Measurements from ENCODE around the gene E2F1.
"Not testable (repeated sequence)": the region's sequence is repeated elsewhere in the genome, so short reads cannot be mapped to it uniquely, and the experiment has no call there.

Gene E2F1

DNA sequence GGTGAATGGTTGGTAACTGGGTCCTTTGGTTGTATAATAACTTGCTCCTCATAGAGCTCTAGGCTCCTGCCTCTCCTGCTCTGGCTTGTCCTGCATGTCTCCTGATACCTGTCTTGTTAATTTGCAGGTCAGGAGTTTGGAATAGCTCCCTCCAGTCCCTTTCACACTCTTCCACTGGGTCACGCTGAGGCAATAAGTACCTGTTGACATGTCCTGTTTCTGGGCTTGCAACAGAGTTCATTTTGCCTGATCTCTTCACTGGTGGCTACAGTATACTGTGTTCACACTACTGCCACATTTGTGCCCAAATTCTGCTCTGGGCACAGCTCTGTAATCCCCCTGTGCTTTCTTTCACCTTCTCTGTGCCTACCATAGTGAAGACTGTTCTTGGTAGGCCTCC is 49.4 kb downstream of the E2F1 start:
- no peak for DNase-seq

DNA sequence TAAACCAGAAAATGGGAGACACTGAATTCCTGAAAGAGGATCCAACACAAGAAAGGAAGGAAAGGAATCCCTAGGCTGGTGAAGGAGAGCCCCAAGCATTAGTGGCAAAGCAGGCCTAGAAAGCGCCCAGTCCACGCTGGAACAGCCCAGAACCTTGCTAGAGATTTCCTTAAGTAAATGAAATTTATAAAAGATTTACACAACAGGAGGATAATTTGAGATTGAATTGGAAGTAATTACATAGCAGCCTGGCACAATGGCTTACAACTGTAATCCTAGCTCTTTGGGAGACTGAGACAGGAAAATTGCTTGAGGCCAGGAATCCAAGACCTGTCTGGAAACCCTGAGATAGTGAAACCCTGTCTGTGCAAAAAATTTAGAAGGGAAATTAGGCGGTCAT is 50.8 kb downstream of the E2F1 start:
- no peak for DNase-seq

DNA sequence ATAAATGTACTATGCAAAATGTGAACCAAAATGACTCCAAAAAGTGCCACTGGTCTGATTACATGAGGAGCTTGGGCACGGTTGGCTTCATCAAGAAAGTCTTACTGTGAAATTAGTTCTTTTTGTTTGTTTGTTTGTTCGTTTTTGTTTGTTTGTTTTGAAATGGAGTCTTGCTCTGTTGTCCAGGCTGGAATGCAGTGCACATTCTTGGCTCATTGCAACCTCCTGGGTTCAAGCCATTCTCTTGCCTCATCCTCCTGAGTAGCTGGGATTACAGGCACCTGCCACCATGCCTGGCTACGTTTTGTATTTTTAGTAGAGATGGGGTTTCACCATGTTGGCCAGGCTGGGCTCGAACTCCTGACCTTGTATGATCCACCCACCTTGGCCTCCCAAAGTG is 54.3 kb downstream of the E2F1 start:
- DNase-seq = not testable (repeated sequence)

DNA sequence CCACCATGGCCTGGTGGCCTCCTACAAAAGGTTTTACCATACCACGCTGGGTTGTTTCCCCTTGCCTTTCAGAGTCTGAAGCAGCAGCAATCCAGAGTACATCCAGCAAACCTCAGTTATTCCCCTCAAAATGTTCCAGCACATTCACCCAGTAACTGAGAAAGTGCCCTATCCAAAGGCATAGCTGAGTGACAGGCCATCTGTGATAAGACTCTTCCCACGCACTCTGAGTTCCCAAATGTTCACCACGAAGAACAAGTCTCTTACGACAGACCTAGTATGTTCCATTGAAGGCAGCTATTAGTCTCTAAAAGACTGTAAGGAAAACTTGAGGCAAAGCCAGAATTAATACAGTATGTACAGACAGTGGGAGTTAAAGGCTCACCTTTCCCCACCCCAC is 55.7 kb downstream of the E2F1 start:
- DNase-seq = no peak

DNA sequence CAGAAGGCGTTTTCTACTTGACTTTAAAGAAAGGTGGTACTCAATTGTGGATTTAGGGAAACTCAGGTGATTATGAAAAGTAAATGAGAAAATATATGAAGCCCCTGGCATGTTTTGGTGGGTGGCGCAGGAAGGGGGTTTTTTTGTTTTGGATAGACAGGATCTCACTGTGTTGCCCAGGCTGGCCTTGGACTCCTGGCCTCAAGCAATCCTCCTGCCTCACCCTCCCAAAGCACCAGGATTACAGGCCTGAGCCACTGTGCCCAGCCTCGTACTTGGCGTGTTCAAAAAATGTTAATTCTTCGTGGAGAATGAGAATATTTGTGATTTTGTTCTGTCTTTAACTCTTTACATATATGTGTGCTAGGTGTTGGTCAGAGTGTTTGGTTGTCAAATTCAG is 56.2 kb downstream of the E2F1 start:
- DNase-seq = no peak

DNA sequence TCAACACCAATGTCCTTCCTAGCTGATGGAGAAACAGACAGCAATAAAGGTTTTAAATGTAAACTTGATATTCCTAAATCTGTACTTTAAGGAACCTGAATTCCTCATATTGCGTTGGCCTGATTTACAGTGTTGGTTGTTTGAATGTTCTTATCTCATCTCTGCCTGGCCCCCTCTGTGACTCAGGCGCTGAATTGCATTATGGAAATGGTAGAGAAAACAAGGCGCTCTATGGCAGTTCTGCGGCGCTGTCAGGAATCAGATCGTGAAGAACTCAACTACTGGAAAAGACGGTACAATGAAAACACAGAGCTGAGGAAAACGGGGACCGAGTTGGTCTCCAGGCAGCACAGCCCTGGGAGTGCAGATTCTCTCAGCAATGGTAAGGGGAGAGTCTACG is 56.7 kb downstream of the E2F1 start:
- no peak for DNase-seq

DNA sequence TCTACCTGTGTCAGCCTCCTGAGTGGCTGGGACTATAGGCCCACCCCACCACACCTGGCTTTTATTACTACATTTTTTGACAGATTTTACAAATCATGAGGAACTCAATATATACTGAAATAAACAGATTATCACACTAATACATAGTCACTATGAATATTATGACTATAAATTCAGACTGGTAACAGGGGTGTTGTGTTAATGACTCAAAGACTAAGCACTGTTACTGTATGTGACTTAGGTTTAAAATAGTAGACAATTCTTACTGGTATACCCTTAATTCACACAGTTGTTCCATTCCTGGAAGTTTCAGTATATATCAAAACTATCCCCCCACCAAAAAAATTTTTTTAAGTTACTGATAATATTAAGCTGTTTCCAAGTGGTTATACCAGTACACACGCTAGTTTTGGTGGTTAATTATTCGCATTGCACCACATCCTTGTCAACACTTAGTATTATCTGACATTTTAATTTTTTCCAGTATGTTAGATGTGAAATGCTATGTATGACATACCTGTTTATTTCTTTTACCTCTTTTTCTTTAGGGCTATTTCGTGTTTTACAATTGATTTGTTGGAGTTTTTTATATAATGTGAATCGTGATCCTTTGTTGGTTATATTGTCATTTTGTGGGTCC is 58.5 kb downstream of the E2F1 start:
- no peak for DNase-seq

DNA sequence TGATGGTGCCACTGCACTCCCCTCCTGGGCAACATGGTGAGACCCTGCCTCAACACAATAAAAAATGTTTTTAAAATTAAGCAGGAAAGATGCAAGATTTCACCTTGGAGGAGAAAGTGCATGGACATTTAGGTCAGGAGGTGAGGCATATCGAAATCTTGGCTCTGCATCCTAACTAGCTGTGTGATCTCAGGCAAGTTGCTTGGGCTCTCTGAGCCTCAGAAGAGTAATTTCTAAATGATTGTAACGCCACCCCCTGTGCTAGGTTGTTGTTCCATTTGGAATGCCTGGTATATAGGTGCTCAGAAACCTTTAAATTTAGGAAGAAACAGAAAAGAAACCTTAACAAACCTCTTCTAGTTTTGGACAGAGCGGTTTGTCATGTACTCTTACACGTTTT is 60.0 kb downstream of the E2F1 start:
- DNase-seq = no peak

All from CD4-positive, alpha-beta T cell treated with Interferon alpha-2 for 1 hour (primary cell).